Large intestine (tissue), 3 donors: ENCODE data around the gene DDX51. TPM values are rescaled to one million over a fixed set of nuclear protein-coding genes. Genes with fewer than 3 reads are reported as not detected.

ENCODE experiments used
- DNase-seq, 2 donors: peaks; one replicate each; pipeline versions ENCODE4 v3.0.0 to v3.0.0-alpha.2; 2013
- H3K27ac ChIP-seq: one replicate; pipeline ENCODE4 v1.5.1; 2013; ENCODE audit warnings: low read length
- H3K27me3 ChIP-seq: 2 replicates; pipeline ENCODE4 v1.6.1; 2013; ENCODE audit warnings: low read length; ENCODE audit not compliant: control insufficient read depth, insufficient read depth
- H3K36me3 ChIP-seq: 2 replicates; pipeline ENCODE4 v1.6.1; 2013; ENCODE audit warnings: low read length; ENCODE audit not compliant: control insufficient read depth, insufficient read depth
- H3K4me1 ChIP-seq: one replicate; pipeline ENCODE4 v1.6.1; 2013; ENCODE audit warnings: low read length; ENCODE audit not compliant: control insufficient read depth, insufficient read depth
- H3K4me3 ChIP-seq: one replicate; pipeline ENCODE4 v1.5.1; 2013; ENCODE audit warnings: low read length
- H3K9me3 ChIP-seq: one replicate; pipeline ENCODE4 v1.6.1; 2013; ENCODE audit warnings: mild to moderate bottlenecking, low read depth, low read length, moderate library complexity; ENCODE audit not compliant: control insufficient read depth
- WGBS: methylation state at CpG from one replicate; pipeline ENCODE4 v1.1.5; 2013; ENCODE audit warnings: low lambda C conversion rate; ENCODE audit not compliant: insufficient coverage; 5-methylcytosine and 5-hydroxymethylcytosine counted together
- polyA plus RNA-seq: library from polyadenylated mRNA; unstranded; fragments of 120-200 nt; gene quantifications from one replicate; pipeline ENCODE4 v1.2.1, GENCODE V29; 2013

Gene DDX51
- polyA plus RNA-seq, 1 donor = 18.9 TPM

GRCh38 chr12:132102297-132102696 is 41.8 kb downstream of the DDX51 start:
- H3K27me3 ChIP-seq = no peaks in the 10 kb centered on the region
- no peak overlapping the region for H3K27ac ChIP-seq
- H3K4me3 ChIP-seq = no peak overlapping the region
- no peak for DNase-seq
- H3K4me1 ChIP-seq = no peaks in the 10 kb centered on the region
- no CpG with 5 or more reads among the region's 9 CpGs for WGBS
- no peaks in the 10 kb centered on the region for H3K9me3 ChIP-seq
- peaks cover 15% of the 10 kb centered on the region for H3K36me3 ChIP-seq

DNA sequence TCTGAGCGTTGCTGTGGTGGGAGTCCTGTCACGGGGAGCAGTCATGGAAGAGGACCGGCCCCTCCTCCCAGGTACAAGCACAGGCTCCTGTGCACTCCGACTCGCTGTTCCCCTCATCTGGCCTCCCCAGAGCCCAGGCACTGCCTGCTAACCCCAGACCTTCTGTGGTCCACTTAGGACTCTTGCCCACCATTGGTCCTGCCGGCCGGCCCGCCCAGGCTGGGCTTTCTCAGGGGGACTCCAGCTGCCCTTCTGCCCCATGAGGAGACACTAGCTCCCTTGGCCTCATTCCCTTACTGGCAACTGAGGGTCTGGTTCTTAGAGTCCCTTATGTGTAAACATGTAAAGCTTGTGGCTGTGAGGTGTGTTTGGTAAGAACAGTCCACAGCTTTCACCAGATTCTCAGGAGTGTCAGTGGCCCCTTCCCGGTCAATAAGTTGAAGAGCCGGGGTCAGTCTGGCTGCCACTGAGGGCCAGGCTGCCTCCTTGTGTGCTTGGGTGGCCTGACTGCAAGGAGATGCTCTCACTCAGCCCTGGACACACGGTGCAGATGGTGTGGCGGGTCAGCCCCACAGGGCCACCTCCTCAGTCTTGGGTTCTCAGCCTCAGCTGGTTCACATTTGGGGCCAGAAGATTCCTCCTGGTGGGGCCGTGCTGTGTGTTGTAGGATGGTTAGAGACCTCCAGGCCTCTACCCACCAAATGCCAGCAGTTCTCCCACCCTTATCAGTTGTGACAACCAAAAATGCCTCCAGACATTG is 43.6 kb downstream of the DDX51 start:
- no peaks in the 10 kb centered on the region for H3K27me3 ChIP-seq
- no CpG with 5 or more reads among the region's 13 CpGs for WGBS
- no peaks in the 10 kb centered on the region for H3K9me3 ChIP-seq
- no peak overlapping the region for H3K27ac ChIP-seq
- H3K4me1 ChIP-seq = no peaks in the 10 kb centered on the region
- peaks cover 20% of the 10 kb centered on the region for H3K36me3 ChIP-seq
- H3K4me3 ChIP-seq = no peak overlapping the region
- DNase-seq = no peak

DNA sequence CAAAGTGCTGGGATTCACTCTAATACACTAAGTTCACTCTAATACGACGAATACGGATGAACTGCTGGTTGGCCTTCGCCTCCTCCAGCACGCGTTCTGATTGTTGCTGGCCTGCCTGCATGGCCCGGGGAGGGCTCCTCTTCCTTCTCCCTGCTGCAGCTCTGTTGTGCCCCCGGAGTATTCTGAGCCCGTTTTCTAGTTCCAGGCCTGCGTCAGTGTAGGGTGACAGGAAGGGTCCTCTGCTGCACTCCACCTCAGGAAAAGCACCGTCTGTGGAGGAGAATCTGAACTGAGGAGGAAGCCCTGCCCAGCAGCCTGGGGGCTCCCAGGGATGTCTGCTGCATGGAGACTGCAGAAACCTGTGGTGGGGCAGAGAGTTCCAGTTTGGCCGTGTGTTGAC is 44.4 kb downstream of the DDX51 start:
- Histone ChIP-seq H3K4me3 (no peak overlapping the region), H3K36me3 (peaks cover 16% of the 10 kb centered on the region), H3K9me3 (no peaks in the 10 kb centered on the region), H3K27me3 (no peaks in the 10 kb centered on the region), H3K4me1 (no peaks in the 10 kb centered on the region), H3K27ac (no peak overlapping the region)
- no peak for DNase-seq
- WGBS = 100% methylated on average over 1 of the region's 12 CpGs

- peaks cover 21% of the 10 kb centered on the region for H3K36me3 ChIP-seq
- WGBS = 96% methylated on average over 4 of the region's 11 CpGs
- no peaks in the 10 kb centered on the region for H3K4me1 ChIP-seq
- DNase-seq = no peak
- no peak overlapping the region for H3K4me3 ChIP-seq
- no peaks in the 10 kb centered on the region for H3K27me3 ChIP-seq
- H3K9me3 ChIP-seq = no peaks in the 10 kb centered on the region
- H3K27ac ChIP-seq = no peak overlapping the region
Measured at GRCh38 chr12:132095520-132096409, 48.4 kb downstream of the DDX51 start.

DNA sequence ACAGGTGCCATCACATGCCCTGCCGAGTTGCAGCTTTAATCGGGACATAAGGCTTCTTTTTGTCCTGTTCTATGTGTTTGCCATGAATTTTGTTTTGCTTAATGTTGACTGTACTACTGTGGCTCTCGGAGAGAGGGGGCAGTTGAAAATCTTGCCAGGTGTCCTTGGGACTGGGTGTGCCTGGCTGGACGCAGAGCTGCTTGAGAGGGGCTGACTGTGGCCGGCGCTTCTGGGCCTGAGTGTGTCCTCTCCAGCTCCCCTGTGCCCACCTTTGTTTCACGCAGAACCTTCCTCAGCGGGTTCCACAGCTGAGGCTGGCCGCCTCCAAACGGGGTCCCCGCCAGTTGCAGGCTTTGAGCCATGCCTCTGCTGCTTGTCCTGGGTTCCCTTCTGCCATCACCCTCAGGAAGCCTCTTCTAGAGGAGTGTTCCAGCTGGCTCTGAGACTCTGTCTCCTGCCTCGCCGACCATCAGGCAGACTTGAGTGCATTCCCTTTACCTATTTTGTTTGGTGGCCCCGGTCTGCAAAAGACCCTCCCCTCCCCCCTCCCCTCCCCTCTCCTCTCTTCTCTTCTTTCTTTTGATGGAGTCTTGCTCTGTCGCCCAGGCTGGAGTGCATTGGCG is 49.7 kb downstream of the DDX51 start:
- WGBS = no CpG with 5 or more reads among the region's 16 CpGs
- DNase-seq = no peak
- Histone ChIP-seq H3K4me3 (no peak overlapping the region), H3K27ac (no peak overlapping the region), H3K4me1 (no peaks in the 10 kb centered on the region), H3K27me3 (no peaks in the 10 kb centered on the region), H3K36me3 (peaks cover 15% of the 10 kb centered on the region), H3K9me3 (no peaks in the 10 kb centered on the region)

- H3K27me3 ChIP-seq = no peaks in the 10 kb centered on the region
- H3K36me3 ChIP-seq = peaks cover 9% of the 10 kb centered on the region
- H3K4me3 ChIP-seq = no peak overlapping the region
- 100% methylated on average over 1 of the region's 4 CpGs for WGBS
- DNase-seq = no peak
- H3K27ac ChIP-seq = no peak overlapping the region
- H3K4me1 ChIP-seq = no peaks in the 10 kb centered on the region
- no peaks in the 10 kb centered on the region for H3K9me3 ChIP-seq
Measured at GRCh38 chr12:132089407-132089910, 54.7 kb downstream of the DDX51 start.

Other genes starting within 250 kb of the DDX51 start
- 27.3 TPM for gene ULK1, start 249.7 kb downstream of the DDX51 start, polyA plus RNA-seq
- gene PUS1, start 215.0 kb downstream of the DDX51 start, polyA plus RNA-seq = 26.1 TPM
- gene EP400, start 194.4 kb downstream of the DDX51 start, polyA plus RNA-seq = 31.9 TPM
- 13.5 TPM for gene NOC4L, start 138 bp upstream of the DDX51 start, polyA plus RNA-seq
- 4.5 TPM for gene GALNT9, start 185.3 kb upstream of the DDX51 start, polyA plus RNA-seq